NCI-H345 treated with DMSO at 0.1 percent for 48 hours (cell line): ENCODE results near the gene DUSP14.

Source experiments
- DNase-seq: peaks from one replicate; lab custom pipeline; 2025; ENCODE audit not compliant: unreplicated experiment; lab: John Stamatoyannopoulos, UW

The DUSP14 gene

DNA sequence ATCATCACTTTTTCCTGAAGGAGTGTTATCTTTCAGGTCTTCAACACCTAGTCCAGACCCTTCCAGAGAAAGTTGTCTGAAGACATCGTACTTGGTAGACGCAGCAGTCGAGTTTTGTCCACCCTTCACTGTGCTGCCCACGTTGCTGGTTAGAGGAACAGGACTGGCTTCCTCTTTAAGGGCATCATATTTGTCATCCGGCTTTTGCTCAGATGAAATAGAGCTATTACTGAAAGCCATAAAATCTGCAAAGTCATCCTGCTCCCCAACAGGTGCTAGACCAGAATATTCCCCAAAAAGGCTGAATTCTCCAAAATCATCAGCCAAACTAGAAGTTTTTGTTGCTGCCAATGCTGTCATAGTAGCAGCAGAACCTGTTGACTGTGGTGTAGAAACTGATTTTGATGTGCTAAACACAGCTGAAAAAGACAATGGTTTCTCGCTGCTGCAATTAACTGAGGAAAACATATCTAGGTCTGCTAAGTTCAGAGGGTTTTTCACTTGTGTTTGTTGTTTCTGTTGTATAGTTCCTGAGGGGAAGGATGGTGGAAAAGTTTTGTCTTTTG is 63.8 kb downstream of the DUSP14 start:
- DNase-seq, result no peak

DNA sequence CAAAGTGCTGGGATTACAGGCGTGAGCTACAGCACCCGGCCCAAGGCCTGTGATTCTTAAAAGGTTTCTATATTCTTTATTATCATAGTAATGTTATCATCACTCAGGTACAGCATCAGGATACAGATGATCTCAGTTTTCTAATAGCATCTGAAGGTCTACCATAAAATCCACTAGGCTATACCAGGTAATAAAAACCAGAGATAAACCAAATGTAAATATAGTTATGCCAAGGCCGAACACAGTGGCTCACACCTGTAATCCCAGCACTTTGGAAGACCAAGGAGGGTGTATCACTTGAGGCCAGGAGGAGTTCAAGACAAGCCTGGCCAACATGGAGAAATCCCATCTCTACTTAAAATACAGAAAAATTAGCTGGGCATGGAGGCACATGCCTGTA is 65.7 kb downstream of the DUSP14 start:
- DNase-seq, result no peak

DNA sequence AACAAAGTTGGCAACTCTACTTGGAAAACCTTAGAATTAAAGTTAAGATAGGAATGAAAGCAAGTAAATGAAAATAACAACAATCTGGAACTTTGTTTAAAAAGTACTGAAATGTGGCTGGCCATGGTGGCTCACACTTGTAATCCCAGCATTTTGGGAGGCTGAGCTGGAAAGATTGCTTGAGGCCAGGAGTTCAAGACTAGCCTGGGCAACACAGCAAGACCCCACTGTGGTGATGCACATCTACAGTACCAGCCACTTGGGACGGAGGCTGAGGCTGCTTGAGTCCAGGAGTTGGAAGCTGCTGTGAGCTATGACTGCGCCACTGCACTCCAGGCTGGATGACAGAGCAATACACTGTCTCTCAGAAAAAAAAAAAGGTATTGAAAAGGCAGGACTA is 67.8 kb downstream of the DUSP14 start:
- no peak for DNase-seq

DNA sequence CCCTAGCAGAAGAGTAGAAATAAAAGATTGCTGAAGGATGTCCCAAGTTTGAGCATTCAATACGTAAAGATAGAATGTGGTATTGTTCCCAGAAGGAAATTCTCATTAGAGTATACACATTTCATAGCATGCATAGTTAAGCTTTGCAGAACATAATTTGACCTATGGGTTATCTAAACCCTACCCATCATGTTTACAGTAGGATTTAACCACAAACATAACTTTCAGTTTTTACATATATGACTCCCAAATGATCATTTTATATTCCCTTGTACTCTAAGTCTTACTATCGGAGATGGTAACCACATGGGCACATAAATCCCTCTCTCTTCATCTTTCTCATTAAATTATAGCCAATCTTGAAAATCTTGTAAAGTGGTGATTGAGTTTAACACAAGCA is 68.6 kb downstream of the DUSP14 start:
- DNase-seq, result no peak

DNA sequence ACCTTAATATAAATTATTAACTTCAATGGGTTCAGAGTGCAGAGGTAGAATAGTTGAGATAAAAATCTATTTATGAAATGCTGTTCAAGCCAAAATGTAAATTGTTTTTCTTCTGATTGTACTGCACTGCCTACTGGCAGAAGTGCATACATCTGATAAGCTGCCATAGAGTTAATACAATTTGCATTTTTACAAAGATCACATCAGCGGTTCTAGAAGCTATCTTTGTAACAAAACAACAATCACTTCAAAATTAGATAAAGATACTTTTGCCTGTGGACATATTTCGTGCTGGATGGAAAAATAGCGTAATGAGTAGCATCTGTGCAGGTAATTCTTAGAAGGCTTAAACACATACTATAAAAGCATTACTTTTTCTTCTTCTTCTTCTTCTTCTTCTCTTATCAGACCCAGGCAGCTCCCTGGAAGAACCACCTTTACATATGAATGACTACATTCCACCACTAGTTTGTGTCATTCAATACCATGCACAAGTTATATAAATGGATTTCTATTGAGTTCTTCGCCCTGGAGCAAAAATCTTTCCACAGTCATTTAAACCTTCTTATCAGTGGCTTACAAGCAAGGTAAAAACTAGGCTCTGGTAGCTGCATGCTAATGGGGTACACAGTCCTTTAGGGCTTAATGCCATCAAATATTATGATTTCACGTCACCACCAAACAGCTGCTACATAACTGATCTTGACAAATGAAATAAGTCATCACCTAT is 72.5 kb downstream of the DUSP14 start:
- no peak for DNase-seq
